HG02642 (cell line): ENCODE data around the gene TP53I13.
A peak's percentile ranks its signal among the peaks of the same experiment; 100 is the strongest.

Experiments used
- ATAC-seq: cut with Tn5 transposase; IDR thresholded peaks from one replicate; pipeline ENCODE4 v1.9.1; 2021; ENCODE audit warnings: mild to moderate bottlenecking; ENCODE audit not compliant: unreplicated experiment, poor library complexity

Gene TP53I13

GRCh38 chr17:29612404-29613280 lies 44.1 kb downstream of the TP53I13 start:
- ATAC-seq = no peak

- peak; percentile 36 for ATAC-seq
These were observed 44.9 kb downstream of the TP53I13 start for GRCh38 chr17:29613352-29613837.

GRCh38 chr17:29613856-29614255 lies 45.4 kb downstream of the TP53I13 start:
- no peak for ATAC-seq

GRCh38 chr17:29614349-29615047 lies 46.0 kb downstream of the TP53I13 start:
- no peak for ATAC-seq

- ATAC-seq = no peak
These were observed 46.5 kb downstream of the TP53I13 start for GRCh38 chr17:29615048-29615385.

- peak; percentile 66 for ATAC-seq
These were observed 47.2 kb downstream of the TP53I13 start for GRCh38 chr17:29615492-29616299.

- no peak for ATAC-seq
These were observed 48.0 kb downstream of the TP53I13 start for GRCh38 chr17:29616300-29617048.

- ATAC-seq = peak; percentile 39
These were observed 48.6 kb downstream of the TP53I13 start for GRCh38 chr17:29617125-29617480.

- peak; percentile 1 for ATAC-seq
These were observed 49.2 kb downstream of the TP53I13 start for GRCh38 chr17:29617481-29618271.

- ATAC-seq = no peak
These were observed 50.0 kb downstream of the TP53I13 start for GRCh38 chr17:29618272-29619065.

- no peak for ATAC-seq
These were observed 50.8 kb downstream of the TP53I13 start for GRCh38 chr17:29619251-29619650.

- ATAC-seq = no peak
These were observed 51.8 kb downstream of the TP53I13 start for GRCh38 chr17:29620271-29620670.

- ATAC-seq = no peak
These were observed 52.4 kb downstream of the TP53I13 start for GRCh38 chr17:29620779-29621500.

- ATAC-seq = no peak
These were observed 53.3 kb downstream of the TP53I13 start for GRCh38 chr17:29621751-29622194.
